Liver (tissue), 9 donors: Measurements from ENCODE around the gene ATPAF1. TPM values are rescaled to one million over a fixed set of nuclear protein-coding genes. Genes with fewer than 3 reads are reported as not detected.

Experiments
- DNase-seq: peaks from one replicate; pipeline ENCODE4 v3.0.0-alpha.2; 2017; ENCODE audit warnings: low spot score
- H3K27ac ChIP-seq, 2 donors: one replicate each; pipeline ENCODE4 v1.7.0; 2013; ENCODE audit warnings: inconsistent platforms in 2 of 2, low read length in 2 of 2, control low read depth in 1 of 2, low read depth in 1 of 2, mild to moderate bottlenecking in 1 of 2
- H3K27me3 ChIP-seq, 4 donors: one replicate each; pipeline versions ENCODE4 v1.6.1 to v1.7.0; 2013; ENCODE audit warnings: low read length in 3 of 4, inconsistent platforms in 1 of 4, mild to moderate bottlenecking in 1 of 4, moderate library complexity in 1 of 4; ENCODE audit not compliant: control insufficient read depth in 4 of 4, insufficient read depth in 4 of 4
- H3K36me3 ChIP-seq, 4 donors: one replicate each; pipeline versions ENCODE4 v1.6.1 to v1.7.0; 2013; ENCODE audit warnings: low read length in 3 of 4, mild to moderate bottlenecking in 3 of 4, low read depth in 1 of 4, moderate library complexity in 1 of 4; ENCODE audit not compliant: control insufficient read depth in 4 of 4, insufficient read depth in 3 of 4
- H3K4me1 ChIP-seq, 4 donors: one replicate each; pipeline versions ENCODE4 v1.6.1 to v1.7.0; 2013; ENCODE audit warnings: low read length in 3 of 4, mild to moderate bottlenecking in 3 of 4, moderate library complexity in 1 of 4; ENCODE audit not compliant: control insufficient read depth in 4 of 4, insufficient read depth in 4 of 4
- H3K4me3 ChIP-seq, 3 donors: one replicate each; pipeline versions ENCODE4 v1.6.1 to v1.7.0; 2013; ENCODE audit warnings: low read length in 3 of 3, control low read depth in 1 of 3, low read depth in 1 of 3, mild to moderate bottlenecking in 1 of 3
- H3K9ac ChIP-seq, 2 donors: one replicate each; pipeline ENCODE4 v1.7.0; 2013; ENCODE audit warnings: low read length in 2 of 2, mild to moderate bottlenecking in 2 of 2, moderate library complexity in 2 of 2, control low read depth in 1 of 2, low read depth in 1 of 2
- H3K9me3 ChIP-seq, 4 donors: one replicate each; pipeline versions ENCODE4 v1.6.1 to v1.7.0; 2013; ENCODE audit warnings: low read length in 3 of 4; ENCODE audit not compliant: control insufficient read depth in 4 of 4
- ATF3 ChIP-seq: IDR thresholded peaks from 2 replicates; pipeline ENCODE4 v1.6.1; 2016; ENCODE audit warnings: antibody characterized with exemption
- CTCF ChIP-seq: fragments of 150-350 bp; IDR thresholded peaks from 2 replicates; pipeline ENCODE4 v1.5.1; 2017; ENCODE audit warnings: improper control_type of control experiment, low read depth, low read length; ENCODE audit not compliant: missing input control
- EGR1 ChIP-seq, 2 donors: IDR thresholded peaks; 2 replicates each; pipeline ENCODE4 v1.6.1; 2016 to 2018; ENCODE audit warnings: antibody characterized with exemption in 2 of 2, low read depth in 2 of 2
- FOXA2 ChIP-seq: IDR thresholded peaks from 2 replicates; pipeline ENCODE4 v1.6.1; 2016; ENCODE audit warnings: antibody characterized with exemption
- GABPA ChIP-seq, 2 donors: IDR thresholded peaks in 1 of 2; conservative IDR thresholded peaks in 1 of 2; 2 replicates each; pipeline ENCODE4 v1.6.1; 2016; ENCODE audit warnings: antibody characterized with exemption in 2 of 2, mild to moderate bottlenecking in 1 of 2, moderate library complexity in 1 of 2
- HNF4G ChIP-seq: IDR thresholded peaks from 2 replicates; pipeline ENCODE4 v1.6.1; 2016; ENCODE audit warnings: antibody characterized with exemption
- JUND ChIP-seq, 2 donors: IDR thresholded peaks; 2 replicates each; pipeline ENCODE4 v1.6.1; 2016; ENCODE audit warnings: antibody characterized with exemption in 2 of 2
- MAX ChIP-seq: IDR thresholded peaks from 2 replicates; pipeline ENCODE4 v1.6.1; 2016; ENCODE audit warnings: antibody characterized with exemption
- NR2F2 ChIP-seq: IDR thresholded peaks from 2 replicates; pipeline ENCODE4 v1.6.1; 2016; ENCODE audit warnings: antibody characterized with exemption
- RAD21 ChIP-seq, 2 donors: IDR thresholded peaks; 2 replicates each; pipeline ENCODE4 v1.6.1; 2016; ENCODE audit warnings: antibody characterized with exemption in 2 of 2, mild to moderate bottlenecking in 2 of 2
- REST ChIP-seq: IDR thresholded peaks from 2 replicates; pipeline ENCODE4 v1.6.1; 2016; ENCODE audit warnings: antibody characterized with exemption, mild to moderate bottlenecking
- RXRA ChIP-seq, 2 donors: IDR thresholded peaks; 2 replicates each; pipeline ENCODE4 v1.6.1; 2017 to 2018; ENCODE audit warnings: antibody characterized with exemption in 2 of 2, mild to moderate bottlenecking in 1 of 2
- SP1 ChIP-seq: IDR thresholded peaks from 2 replicates; pipeline ENCODE4 v1.6.1; 2018; ENCODE audit warnings: antibody characterized with exemption, mild to moderate bottlenecking
- TAF1 ChIP-seq: conservative IDR thresholded peaks from 2 replicates; pipeline ENCODE4 v1.6.1; 2016; ENCODE audit warnings: antibody characterized with exemption, mild to moderate bottlenecking
- YY1 ChIP-seq: IDR thresholded peaks from 2 replicates; pipeline ENCODE4 v1.6.1; 2016; ENCODE audit warnings: antibody characterized with exemption, mild to moderate bottlenecking
- WGBS: extraction: QIAGEN DNeasy Blood & Tissue Kit; methylation state at CpG from one replicate; pipeline ENCODE4 v1.1.7; 2013; 5-methylcytosine and 5-hydroxymethylcytosine counted together
- polyA plus RNA-seq, 2 donors: library from polyadenylated mRNA; stranded (reverse) in 1 of 2; unstranded in 1 of 2; fragments of 200-250 nt in 1 of 2; fragments of >200 nt in 1 of 2; fragmentation: Nextera tagmentation in 1 of 2; extraction: Ambion mirVana in 1 of 2; gene quantifications; one replicate each; pipeline versions ENCODE4 v1.2.1 to v1.2.3, GENCODE V29; 2013 to 2015
- total RNA-seq, 2 donors: library from RNA; depleted of rRNA; stranded (reverse); fragments of >200 nt; gene quantifications; one replicate each; pipeline ENCODE4 v1.2.3, GENCODE V29; 2014
- donor health status: healthy.
- donor health status: healthy.
- donor health status: healthy.
- donor health status: healthy.
- donor health status: healthy.

The ATPAF1 gene
- total and polyA plus RNA-seq, 4 donors, result 35.3 to 54.1 (median 37.0) TPM

GRCh38 chr1:46657775-46658174 is 10.4 kb downstream of the ATPAF1 start (continued):
- TF ChIP-seq MAX (no peak), EGR1 (IDR thresholded peaks at IDR 0.05; ENCODE audit: low read depth in 2 of 2) (no peak)

- H3K27ac ChIP-seq, result no peak overlapping the region
- H3K9ac ChIP-seq, result no peak overlapping the region
- no peak for DNase-seq
- no peaks in the 10 kb centered on the region for H3K9me3 ChIP-seq
- no peak overlapping the region for H3K4me3 ChIP-seq
- WGBS, result 95% methylated on average over 2 of the region's 2 CpGs
- peaks cover 0 to 46% (median 34%) of the 10 kb centered on the region in 4 donors for H3K36me3 ChIP-seq
- TF ChIP-seq NR2F2, result no peak
- no peak for TF ChIP-seq ATF3
- TF ChIP-seq SP1, result no peak
- no peak for TF ChIP-seq CTCF
- TF ChIP-seq GABPA (IDR thresholded peaks at IDR 0.05 in 1 of 2, conservative IDR thresholded peaks at IDR 0.05 in 1 of 2), result no peak
- no peak for TF ChIP-seq REST
- TF ChIP-seq JUND (IDR thresholded peaks at IDR 0.05), result no peak
- no peak for TF ChIP-seq RAD21 (IDR thresholded peaks at IDR 0.05)
- no peak for TF ChIP-seq TAF1
- no peak for TF ChIP-seq YY1
- TF ChIP-seq FOXA2, result no peak
- no peak for TF ChIP-seq EGR1 (IDR thresholded peaks at IDR 0.05; ENCODE audit: low read depth in 2 of 2)
- no peak for TF ChIP-seq MAX
- H3K4me1 ChIP-seq, result no peaks in the 10 kb centered on the region
- no peaks in the 10 kb centered on the region for H3K27me3 ChIP-seq
Observed at GRCh38 chr1:46656643-46657042, 11.5 kb downstream of the ATPAF1 start.

GRCh38 chr1:46655848-46656247 is 12.3 kb downstream of the ATPAF1 start:
- DNase-seq, result no peak
- H3K9me3 ChIP-seq, result no peaks in the 10 kb centered on the region
- H3K27me3 ChIP-seq, result no peaks in the 10 kb centered on the region
- H3K27ac ChIP-seq, result no peak overlapping the region
- no peaks in the 10 kb centered on the region for H3K4me1 ChIP-seq
- H3K9ac ChIP-seq, result no peak overlapping the region
- H3K4me3 ChIP-seq, result no peak overlapping the region
- peaks cover 0 to 46% (median 34%) of the 10 kb centered on the region in 4 donors for H3K36me3 ChIP-seq
- TF ChIP-seq SP1, result no peak
- TF ChIP-seq HNF4G, result no peak
- no peak for TF ChIP-seq RXRA (IDR thresholded peaks at IDR 0.05)
- no peak for TF ChIP-seq YY1
- TF ChIP-seq MAX, result no peak
- no peak for TF ChIP-seq NR2F2
- TF ChIP-seq CTCF, result no peak
- TF ChIP-seq ATF3, result no peak
- no peak for TF ChIP-seq REST
- TF ChIP-seq RAD21 (IDR thresholded peaks at IDR 0.05), result no peak
